GM12891 (cell line): ENCODE data around the gene KCNK15.

Experiments used
- POLR2A ChIP-seq: IDR thresholded peaks from 2 replicates; pipeline ENCODE4 v1.6.1; 2011; ENCODE audit warnings: low read depth, low read length, control low read depth
- POLR2AphosphoS5 ChIP-seq: IDR thresholded peaks from 2 replicates; pipeline ENCODE4 v1.6.1; 2011; ENCODE audit warnings: low read depth, low read length, control low read depth
- TAF1 ChIP-seq: IDR thresholded peaks from 2 replicates; pipeline ENCODE4 v1.6.1; 2011; ENCODE audit warnings: low read depth, low read length, control low read depth

- TF ChIP-seq TAF1: no peak
- no peak for TF ChIP-seq POLR2A
- no peak for TF ChIP-seq POLR2AphosphoS5
These were observed 18.0 kb upstream of the KCNK15 start for GRCh38 chr20:44727651-44728050.
